Activated CD4-positive, alpha-beta T cell treated with anti-CD3 and anti-CD28 coated beads for 24 hours (primary cell): ENCODE results near the gene ANAPC5.
"Not testable (repeated sequence)": the region's sequence is repeated elsewhere in the genome, so short reads cannot be mapped to it uniquely, and the experiment has no call there.

Source experiments
- DNase-seq, 2 donors: peaks; one replicate each; pipeline ENCODE4 v3.0.0-alpha.2; 2020; ENCODE audit warnings: low read depth in 2 of 2

ANAPC5 gene, protein sequence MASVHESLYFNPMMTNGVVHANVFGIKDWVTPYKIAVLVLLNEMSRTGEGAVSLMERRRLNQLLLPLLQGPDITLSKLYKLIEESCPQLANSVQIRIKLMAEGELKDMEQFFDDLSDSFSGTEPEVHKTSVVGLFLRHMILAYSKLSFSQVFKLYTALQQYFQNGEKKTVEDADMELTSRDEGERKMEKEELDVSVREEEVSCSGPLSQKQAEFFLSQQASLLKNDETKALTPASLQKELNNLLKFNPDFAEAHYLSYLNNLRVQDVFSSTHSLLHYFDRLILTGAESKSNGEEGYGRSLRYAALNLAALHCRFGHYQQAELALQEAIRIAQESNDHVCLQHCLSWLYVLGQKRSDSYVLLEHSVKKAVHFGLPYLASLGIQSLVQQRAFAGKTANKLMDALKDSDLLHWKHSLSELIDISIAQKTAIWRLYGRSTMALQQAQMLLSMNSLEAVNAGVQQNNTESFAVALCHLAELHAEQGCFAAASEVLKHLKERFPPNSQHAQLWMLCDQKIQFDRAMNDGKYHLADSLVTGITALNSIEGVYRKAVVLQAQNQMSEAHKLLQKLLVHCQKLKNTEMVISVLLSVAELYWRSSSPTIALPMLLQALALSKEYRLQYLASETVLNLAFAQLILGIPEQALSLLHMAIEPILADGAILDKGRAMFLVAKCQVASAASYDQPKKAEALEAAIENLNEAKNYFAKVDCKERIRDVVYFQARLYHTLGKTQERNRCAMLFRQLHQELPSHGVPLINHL

DNA sequence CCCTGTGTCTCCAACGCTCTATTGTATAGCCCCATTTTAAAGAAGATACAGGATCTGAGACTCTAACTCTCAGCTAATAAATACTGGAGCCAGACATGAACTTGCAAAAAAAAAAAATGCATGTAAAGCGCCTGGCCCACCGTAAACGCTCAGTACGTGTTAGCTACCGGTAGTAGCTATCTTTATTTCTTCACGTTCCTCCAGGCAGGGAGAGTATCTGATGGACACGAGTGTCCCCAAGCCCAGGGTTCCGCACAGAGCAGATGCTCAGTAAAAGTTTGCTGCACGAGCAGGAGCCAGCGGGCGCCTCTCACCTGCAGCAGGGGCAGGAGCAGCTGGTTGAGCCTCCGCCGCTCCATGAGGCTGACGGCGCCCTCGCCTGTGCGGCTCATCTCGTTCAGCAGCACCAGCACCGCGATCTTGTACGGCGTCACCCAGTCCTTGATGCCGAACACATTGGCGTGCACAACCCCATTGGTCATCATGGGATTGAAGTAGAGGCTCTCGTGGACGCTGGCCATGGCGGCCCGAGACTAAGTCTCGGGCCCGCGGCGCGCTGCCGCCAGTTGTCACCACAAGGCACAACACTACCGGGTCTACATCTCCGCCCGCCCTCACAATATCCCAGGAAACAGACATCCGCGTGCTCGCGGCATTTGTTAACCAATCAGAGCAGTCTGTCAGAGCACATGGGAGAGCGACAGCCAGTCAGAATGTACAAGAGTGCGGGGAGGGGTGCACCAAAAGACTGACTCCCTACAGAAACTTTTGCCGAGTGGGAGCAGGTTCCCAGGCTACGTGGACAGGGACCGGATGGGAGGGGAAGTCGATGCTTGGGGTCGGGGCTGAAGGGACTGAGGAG is at the start of gene ANAPC5:
ANAPC5 (minus strand) TSS at position 592 of the 862 bp plus-strand sequence; CDS start at position 521, 71 bp downstream.
- DNase-seq = peak; percentile 79 to 84

DNA sequence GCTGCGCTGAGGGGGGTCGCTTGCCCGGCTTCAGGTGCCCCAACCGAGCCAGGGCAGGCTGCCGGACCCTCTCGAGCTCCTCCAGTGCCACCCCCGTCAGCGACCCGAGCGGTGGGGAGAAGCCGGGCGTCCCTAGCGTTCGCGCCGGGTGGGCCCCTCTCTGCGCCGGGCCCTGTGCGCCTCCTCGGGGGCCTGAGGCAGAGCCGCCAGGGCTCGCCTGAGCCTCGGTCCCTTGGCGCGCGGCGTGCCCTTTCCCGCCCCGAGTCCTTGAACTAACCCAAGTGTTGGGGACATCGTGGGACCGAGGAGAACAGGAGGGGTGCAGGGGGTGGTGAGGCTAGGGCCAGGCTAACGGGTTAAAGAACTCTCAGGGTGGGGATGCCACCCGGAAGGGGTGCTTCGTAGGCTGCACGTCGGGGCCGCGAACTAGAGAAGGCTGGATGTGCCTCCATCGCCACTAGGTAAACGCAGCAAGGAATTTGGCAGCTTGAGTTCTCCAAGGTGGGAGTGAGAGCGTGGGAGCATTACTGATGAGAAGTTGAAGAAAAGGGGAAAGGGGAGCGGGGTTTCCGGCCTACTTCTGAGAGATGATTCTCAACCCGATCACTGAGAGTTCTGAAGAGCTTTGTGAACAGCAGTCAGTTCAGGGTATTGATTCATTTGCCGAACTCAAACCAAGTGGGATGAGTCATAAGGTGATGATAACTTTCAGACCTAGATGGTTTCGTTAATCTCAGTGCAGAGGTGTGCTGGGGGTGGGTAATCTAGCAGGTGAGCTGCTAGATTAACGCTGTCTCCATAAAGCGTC is 48.3 kb upstream of the ANAPC5 start:
- peak; percentile 42 to 53 for DNase-seq

DNA sequence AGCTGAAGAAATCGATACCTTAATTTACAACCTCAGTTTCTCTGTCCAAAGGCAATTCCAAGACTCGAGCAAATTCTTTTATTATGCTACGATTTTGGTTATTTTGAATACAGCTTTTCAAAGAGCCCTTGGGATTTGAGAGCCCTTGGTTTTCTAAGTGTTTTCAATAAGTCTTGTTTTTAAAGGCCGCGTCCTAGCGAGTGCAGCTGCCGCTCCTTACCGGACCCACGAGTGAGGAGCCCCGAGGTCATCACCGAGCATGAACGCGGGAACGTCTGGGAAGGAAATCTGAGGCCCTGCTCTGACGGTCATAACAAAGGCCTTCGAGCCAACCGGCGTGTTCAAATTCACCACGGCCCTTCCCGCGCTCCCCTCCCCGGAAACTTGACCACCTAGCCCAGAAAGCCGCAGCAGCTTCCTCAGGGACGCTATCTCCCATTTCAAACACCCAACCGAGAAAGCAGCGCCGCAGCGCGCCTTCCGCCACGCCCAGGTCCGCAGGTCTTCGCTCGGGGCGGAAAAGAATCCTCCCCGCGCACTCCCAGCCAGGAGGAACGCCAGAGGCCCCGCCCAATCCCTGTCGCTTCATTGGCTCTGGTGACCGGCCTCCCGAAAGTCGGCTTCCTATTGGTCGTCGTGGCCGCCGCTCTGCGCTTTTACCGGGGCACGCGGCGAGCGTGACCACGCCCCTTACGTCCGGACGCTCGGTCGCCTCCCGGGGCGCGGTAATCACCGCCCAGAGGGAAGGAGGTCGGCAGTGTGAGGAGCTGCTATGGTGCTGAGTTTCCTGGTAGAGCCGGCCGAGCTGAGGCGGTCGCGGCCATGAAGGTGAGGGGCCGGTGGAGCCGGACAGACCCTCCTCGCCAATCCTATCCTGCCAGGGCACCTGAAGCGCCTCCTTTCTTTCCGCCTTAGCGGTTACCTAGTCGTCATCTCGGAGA is 47.5 kb upstream of the ANAPC5 start, which contains the start of gene RNF34:
RNF34 (plus strand) TSS at position 728 of the 941 bp plus-strand sequence; CDS start at position 823, 95 bp downstream.
- peak; percentile 97 to 98 for DNase-seq

DNA sequence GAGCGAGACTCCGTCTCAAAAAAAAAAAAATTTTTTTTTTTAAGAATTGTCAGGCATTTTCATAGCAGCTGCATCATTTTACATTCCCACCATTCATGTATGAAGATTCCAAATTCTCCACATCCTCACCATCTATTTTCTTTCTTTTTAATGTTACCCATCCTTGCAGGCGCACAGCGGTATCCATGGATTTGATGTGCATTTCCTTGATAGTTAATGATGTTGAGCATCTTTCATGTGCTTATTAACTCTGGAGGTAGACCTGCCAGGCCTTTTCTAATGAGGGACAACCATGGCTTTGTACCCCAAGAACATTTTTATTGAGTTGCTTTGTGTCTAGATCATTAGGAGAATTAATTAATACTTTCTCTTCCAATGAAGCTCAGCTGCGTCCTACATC is 46.1 kb upstream of the ANAPC5 start:
- no peak for DNase-seq

DNA sequence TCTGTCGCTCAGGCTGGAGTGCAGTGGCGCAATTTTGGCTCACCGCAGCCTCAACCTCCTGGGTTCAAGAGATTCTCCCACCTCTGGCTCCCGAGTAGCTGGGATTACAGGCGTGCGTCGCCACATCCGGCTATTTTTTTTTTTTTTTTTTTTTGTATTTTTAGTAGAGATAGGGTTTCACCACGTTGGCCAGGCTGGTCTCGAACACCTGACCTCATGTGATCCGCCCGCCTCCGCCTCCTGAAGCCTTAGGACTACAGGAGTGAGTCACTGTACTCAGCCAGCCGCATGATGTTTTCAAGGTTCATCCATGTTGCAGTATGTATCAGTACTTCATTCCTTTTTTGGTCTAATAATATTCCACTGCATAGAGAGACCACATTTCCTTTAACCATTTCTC is 45.3 kb upstream of the ANAPC5 start:
- no peak for DNase-seq

DNA sequence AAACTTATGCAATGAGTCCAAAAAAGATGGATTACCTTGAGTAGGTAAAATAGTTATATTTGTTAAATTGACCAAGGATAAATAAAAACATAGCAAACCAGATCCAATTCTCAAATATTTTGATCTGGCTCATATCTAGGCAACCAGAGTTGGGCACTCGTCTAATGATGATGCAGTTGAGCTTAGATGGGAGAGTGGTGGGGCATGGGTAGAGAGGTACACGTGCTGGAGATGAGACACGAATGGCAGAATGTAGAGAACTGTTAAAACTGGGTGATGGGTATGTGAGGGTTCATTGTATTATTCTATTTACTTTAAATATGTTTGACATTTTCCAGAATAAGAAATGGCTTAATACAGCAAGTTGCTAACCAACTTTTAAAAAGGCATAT is 40.1 kb upstream of the ANAPC5 start:
- DNase-seq = no peak

DNA sequence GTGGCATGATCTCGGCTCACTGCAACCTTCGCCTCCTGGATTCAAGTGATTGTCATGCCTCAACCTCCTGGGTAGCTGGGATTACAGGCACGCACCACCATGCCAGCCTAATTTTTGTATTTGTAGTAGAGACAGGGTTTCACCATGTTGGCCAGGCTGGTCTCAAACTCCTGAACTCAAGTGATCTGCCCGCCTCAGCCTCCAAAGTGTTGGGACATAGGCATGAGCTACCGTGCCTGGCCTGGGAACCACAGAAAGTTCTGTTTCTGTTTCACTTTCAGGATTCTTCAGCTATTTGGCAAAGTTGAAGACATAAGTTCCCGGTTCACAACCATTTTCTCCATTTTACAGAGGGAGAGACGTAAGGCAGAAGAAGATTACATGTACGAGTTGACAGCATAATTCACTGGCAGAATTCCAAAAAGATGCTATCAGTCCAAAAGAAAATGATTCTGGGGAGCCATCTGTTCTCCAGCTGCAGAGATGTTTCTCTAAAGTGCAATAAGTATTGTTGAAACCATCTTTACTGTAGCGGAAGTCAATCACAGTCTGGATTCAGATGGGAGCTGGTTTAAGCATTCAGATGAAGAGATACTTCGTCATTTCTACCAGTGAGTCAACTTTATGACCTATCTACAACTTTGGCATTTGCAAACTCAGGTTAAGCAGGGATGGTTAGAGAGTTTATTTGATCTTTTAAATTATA is 39.6 kb upstream of the ANAPC5 start:
- peak in 1 of 2 donors; percentile 6 for DNase-seq

DNA sequence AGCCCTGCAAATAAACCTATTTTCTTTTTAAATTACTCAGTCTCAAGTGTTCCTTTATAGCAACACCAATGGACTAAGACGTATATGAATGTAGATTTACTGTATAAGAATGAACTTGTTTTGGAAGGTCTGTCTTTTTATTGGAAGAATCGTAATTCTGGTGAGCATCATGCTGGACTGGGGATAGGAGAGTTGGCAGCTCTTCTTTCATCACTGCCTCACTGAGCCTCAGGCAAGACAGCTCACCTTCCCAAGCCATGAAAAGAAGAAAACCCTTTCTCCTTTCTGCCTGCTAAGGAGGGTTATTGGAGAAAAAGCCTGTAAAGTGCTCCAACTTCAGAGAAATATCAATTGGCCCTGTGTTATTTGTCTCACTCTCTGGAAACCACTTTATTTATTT is 38.6 kb upstream of the ANAPC5 start:
- DNase-seq = no peak

DNA sequence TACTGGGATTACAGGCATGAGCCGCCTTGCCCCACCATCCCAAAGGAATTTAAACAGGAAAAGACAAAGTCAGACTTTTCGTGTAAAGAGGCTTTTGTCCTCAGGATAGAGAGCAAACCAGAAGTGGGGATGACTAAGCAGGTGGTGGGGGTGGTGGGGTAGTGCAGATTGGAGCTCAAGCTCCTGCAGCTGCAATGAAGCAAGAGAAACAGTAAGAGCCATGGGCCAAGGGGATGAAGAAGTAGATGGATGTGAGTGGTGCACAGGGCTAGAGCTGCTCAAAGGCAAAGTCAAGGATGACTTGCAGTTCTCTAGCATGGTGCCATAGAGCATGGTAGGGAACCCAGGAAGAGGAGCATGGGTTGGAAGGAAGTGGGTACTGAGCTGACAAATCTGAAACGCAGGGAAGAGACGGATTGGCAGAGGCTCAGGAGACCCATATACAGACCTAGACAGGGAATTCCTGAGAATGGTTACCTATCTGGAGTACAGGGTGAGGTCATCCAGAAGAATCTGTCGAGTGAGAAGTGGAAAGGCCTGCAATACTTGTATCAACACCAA is 36.3 kb upstream of the ANAPC5 start:
- DNase-seq = no peak

DNA sequence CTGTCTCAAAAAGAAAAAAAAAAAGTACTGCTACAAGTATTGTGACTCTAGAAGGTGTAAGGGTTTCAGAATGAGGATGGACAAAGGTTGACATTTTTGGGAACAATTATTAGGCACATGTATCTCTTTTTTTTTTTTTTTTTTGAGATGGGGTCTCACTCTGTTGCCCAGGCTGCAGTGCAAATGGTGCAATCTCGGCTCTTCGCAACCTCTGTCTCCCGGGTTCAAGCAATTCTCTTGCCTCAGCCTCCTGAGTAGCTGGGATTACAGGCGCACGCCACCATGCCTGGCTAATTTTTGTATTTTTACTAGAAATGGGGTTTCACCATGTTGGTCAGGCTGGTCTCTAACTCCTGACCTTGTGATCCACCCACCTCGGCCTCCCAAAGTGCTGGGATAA is 32.7 kb upstream of the ANAPC5 start:
- not testable (repeated sequence) for DNase-seq

DNA sequence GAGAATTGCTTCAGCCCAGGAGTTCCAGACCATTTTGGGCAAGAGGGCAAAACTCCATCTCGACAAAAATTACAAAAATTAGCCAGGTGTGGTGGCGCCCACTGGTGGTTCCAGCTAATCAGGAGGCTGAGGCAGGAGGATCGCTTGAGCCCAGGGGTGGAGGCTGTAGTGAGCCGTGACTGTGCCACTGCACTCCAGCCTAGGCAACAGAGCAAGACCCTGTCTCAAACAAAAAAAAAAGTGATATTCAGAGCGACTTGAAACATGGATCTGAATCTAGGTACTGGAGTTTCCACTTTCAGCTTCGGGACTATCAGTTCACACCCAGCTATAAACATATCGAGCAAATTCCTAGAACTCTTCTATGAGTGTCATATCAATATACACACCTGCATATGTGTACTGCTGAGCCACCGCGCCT is 31.4 kb upstream of the ANAPC5 start:
- DNase-seq = no peak

DNA sequence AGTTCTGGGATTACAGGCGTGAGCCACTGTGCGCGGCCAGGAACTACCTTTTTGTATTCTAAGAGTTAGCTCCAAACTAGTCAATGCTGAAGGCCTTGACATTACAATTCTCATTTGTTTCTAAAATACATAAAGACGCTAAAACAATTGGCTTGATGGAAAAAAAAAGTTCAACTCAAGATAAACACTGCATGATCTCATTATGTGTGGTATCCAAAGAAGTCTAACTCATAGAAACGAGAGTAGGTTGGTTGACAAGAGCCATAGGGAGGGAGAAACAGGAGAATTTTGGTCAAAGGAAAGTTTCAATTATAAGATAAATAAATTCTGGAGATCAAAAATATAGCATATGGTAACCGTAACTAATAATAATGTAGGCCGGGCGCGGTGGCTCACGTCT is 27.7 kb upstream of the ANAPC5 start:
- no peak for DNase-seq

DNA sequence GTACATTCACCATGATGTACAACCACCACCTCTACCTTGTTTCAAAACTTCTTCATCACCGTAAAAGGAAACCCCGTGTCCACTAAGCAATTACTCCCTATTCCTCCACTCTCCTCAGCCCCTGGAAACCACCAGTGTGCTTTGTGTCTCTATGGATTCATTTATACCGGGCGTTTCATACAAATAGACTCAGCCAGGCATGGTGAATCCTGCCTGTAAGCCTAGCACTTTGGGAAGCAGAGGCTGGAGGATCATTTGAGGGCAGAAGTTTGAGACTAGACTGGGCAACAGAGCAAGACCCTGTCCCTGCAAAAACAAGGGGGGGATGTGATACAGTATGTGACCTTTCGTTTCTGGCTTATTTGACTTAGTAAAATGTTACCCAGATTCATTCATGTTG is 26.5 kb upstream of the ANAPC5 start:
- DNase-seq = no peak

DNA sequence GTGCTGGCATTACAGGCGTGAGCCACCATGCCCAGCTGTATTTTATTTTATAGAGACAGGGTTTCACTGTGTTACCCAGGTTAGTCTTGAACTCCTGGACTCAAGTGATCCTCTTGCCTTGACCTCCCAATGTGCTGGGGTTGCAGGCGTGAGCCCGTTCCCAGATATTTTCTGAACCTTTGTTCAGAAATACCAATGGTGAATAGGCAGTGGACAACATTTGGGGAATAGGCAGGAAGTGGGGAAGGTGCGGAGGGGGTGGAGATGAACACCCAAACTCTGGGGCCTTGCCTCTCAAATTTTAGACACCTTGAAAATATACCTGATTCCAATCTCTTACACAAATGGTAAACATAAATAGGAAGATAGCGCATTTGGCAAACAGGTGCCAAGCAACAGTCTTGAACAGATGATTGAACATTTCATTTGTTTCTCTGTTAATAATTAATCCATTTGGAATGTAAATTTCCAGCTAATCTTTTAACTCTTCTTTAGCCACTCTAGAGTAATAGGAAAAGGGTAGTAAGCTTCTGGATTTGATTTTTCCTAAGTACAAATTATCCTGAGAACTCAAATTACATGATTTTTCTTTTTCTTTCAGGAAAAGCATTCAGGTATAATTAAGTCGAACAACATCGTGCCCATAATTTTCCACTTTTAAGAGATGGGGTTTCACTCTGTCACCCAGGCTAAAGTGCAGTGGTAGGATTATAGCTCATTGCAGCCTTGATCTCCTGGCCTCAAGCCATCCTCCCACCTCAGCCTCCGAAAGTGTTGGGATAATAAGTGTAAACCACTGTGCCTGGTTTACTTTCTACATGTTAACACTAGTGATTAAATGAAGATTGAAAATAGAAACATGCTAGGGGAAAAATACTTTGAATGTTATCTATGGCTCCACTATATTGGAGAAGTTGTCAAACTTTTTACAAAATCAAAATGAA is 24.8 kb upstream of the ANAPC5 start:
- DNase-seq = no peak

DNA sequence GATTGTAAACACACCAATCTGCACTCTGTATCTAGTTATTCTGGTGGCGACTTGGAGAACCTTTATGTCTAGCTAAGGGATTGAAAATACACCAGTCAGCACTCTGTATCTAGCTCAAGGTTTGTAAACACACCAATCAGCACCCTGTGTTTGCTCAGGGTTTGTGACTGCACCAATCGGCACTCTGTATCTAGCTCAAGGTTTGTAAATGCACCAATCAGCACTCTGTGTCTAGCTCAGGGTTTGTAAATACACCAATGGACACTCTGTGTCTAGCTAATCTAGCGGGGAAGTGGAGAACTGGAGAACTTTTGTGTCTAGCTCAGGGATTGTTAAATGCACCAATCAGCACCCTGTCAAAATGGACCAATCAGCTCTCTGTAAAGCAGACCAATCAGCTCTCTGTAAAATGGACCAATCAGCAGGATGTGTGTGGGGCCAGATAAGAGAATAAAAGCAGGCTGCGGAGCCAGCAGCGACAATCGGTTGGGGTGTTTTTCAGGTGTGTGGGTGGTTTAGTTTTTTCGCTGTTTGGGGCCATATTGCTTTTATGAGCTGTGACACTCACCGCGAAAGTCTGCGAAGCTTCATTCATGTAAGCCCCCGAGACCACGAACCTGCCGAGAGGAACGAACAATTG is 22.9 kb upstream of the ANAPC5 start:
- not testable (repeated sequence) for DNase-seq

DNA sequence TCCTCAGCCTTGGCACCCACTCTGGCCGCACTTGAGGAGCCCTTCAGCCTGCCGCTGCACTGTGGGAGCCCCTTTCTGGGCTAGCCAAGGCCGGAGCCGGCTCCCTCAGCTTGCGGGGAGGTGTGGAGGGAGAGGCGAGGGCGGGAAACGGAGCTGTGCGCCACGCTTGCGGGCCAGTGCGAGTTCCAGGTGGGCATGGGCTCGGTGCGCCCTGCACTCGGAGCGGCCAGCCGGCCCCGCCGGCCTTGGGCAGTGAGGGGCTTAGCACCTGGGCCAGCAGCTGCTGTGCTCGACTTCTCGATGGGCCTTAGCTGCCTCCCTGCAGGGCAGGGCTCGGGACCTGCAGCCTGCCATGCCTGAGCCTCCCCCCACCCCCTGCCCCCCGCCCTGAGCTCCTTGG is 22.1 kb upstream of the ANAPC5 start:
- DNase-seq = not testable (repeated sequence)

DNA sequence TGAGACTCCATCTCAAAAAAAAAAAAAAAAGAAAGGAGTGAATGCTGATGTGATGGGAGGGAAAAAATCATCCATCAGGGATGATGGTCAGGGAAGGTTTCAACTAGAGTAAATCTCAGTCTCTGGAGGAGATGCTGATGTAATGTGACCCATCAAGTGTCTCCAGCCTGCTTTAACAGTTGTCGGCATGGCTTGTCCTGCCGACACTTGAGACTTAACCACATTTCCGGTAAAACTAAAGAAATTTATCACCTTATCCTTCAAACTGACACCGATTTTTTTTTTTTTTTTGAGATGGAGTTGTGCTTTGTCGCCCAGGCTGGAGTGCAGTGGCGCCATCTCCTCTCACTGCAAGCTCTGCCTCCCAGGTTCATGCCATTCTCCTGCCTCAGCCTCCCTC is 21.5 kb upstream of the ANAPC5 start:
- no peak for DNase-seq
